ENCODE measurements around the gene RIC8B. TPM values are rescaled to one million over a fixed set of nuclear protein-coding genes. Genes with fewer than 3 reads are reported as not detected.

Gene RIC8B
- total and polyA plus RNA-seq, 2 of the 8 experiments (the other 6 are each of a cell fraction or from before 2014, with no cell fraction given): 8.2 to 25.3 TPM

DNA sequence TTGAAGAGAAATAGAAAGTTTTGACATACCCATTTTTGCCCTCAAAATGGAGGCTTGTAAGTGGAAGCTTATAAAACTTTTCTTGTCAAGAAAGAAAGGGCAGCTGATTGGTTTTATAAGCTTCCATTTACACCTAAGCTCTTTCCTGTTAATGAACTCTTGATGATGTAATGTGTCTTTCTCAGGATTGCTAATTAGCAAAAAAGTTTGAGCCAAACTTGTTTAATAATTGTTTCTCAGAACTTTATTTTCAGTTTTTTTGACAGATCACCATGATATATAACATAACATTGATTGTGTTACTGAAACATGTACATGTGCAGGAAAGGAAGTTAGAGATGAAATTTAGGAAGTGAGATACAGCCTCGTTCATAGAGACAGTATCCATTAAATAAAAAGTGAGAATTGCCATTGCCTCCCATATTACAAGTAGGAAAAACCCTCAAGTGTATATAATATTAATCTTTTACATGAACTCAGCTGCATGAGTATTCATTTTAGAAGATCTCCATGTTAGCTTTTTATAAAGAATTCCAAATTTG lies 26.8 kb downstream of the RIC8B start (continued):
- no peak for TF ChIP-seq CBX5 (IDR thresholded peaks at IDR 0.05; ENCODE audit: low read depth, low read length)
